GM06990 (cell line): ENCODE measurements around the gene ANO10.

ENCODE experiments used
- DNase-seq: peaks from one replicate; pipeline ENCODE4 v3.0.0-alpha.2; 2011; ENCODE audit not compliant: insufficient read length; ENCODE audit errors: extremely low read depth
- H3K27me3 ChIP-seq: replicated peaks from 2 replicates; pipeline ENCODE4 v1.6.0; 2011; ENCODE audit warnings: low read length; ENCODE audit not compliant: control insufficient read depth, insufficient read depth
- H3K36me3 ChIP-seq: 2 replicates; pipeline ENCODE4 v1.5.1; 2011; ENCODE audit warnings: low read length; ENCODE audit not compliant: control insufficient read depth, insufficient read depth
- H3K4me3 ChIP-seq: replicated peaks from 2 replicates; pipeline ENCODE4 v1.5.1; 2011; ENCODE audit warnings: low read depth, mild to moderate bottlenecking, control low read depth, low read length
- CTCF ChIP-seq: IDR thresholded peaks from 2 replicates; pipeline ENCODE4 v1.5.1; 2011; ENCODE audit warnings: low read length, control low read depth, mild to moderate bottlenecking, inconsistent platforms; ENCODE audit not compliant: insufficient read depth, poor library complexity, severe bottlenecking

Gene ANO10

DNA sequence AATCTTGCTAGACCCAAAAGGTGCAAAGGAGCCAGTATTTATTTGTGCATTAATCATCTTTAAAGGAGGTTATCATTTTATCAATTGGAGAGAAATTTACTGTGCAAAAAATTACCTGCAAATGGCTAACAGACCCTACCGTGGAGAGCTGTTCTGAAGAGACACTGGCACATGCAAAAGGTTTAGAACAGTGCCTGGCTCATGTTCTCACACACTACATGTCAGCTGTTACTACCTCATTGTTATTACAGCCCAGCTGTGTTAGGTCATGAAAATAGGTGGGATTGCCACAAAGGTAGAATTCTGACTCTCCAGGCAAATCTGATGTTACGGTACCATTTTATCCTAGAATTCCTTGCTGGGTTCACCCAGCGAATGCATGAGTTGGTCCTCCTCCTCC, 198.2 kb downstream of the ANO10 start:
- no peaks in the 10 kb centered on the region for H3K36me3 ChIP-seq
- H3K4me3 ChIP-seq: no peak overlapping the region
- H3K27me3 ChIP-seq: no peaks in the 10 kb centered on the region
- TF ChIP-seq CTCF: no peak
- DNase-seq: no peak

- Histone ChIP-seq H3K4me3 (no peak overlapping the region), H3K36me3 (no peaks in the 10 kb centered on the region), H3K27me3 (no peaks in the 10 kb centered on the region)
- no peak for DNase-seq
- TF ChIP-seq CTCF: no peak
Measured at GRCh38 chr3:43423142-43423541, 198.7 kb downstream of the ANO10 start.

DNA sequence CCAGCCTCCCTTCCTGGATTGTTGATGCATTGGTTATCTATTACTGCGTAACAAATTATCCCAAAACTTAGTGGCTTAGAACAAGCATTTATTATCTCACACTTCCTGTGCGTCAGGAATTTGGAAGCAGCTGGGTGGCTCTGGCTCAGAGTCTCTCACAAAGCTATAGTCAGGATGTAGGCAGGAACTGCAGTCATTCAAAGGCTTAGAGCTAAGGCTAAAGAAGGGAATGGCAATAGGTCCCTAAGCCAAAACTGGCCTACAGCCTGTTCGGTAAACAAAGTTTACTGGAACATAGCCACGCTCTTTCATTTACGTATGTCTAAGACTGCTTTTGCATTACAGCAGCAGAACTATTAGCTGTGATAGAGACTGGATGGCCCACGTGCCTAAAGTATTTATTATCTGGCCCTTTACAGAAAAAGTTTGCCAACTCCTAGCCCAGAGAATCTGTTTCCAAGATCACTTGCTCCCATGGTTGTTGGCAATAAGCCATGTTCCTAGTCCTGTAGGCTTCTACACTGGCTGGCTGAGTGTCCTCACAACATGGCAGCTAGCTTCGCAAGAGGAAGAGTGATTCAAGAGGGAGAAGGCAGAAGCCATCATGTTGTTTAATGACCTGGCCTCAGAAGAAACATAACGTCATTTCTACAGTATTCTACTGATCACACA, 203.1 kb downstream of the ANO10 start:
- Histone ChIP-seq H3K27me3 (no peaks in the 10 kb centered on the region), H3K4me3 (no peak overlapping the region), H3K36me3 (no peaks in the 10 kb centered on the region)
- no peak for DNase-seq
- TF ChIP-seq CTCF: no peak

GRCh38 chr3:43417133-43417532, 204.7 kb downstream of the ANO10 start:
- DNase-seq: no peak
- no peak overlapping the region for H3K4me3 ChIP-seq
- no peaks in the 10 kb centered on the region for H3K36me3 ChIP-seq
- no peak for TF ChIP-seq CTCF
- H3K27me3 ChIP-seq: no peaks in the 10 kb centered on the region

- no peaks in the 10 kb centered on the region for H3K36me3 ChIP-seq
- H3K4me3 ChIP-seq: no peak overlapping the region
- H3K27me3 ChIP-seq: no peaks in the 10 kb centered on the region
- no peak for DNase-seq
- no peak for TF ChIP-seq CTCF
Measured at GRCh38 chr3:43415088-43415487, 206.7 kb downstream of the ANO10 start.
